Smooth muscle cell of the brain vasculature (primary cell): ENCODE results near the gene CDH5.

Experiments used
- DNase-seq: peaks from one replicate; pipeline ENCODE4 v3.0.0-alpha.2; 2012; ENCODE audit warnings: low read depth, low spot score

The CDH5 gene

DNA sequence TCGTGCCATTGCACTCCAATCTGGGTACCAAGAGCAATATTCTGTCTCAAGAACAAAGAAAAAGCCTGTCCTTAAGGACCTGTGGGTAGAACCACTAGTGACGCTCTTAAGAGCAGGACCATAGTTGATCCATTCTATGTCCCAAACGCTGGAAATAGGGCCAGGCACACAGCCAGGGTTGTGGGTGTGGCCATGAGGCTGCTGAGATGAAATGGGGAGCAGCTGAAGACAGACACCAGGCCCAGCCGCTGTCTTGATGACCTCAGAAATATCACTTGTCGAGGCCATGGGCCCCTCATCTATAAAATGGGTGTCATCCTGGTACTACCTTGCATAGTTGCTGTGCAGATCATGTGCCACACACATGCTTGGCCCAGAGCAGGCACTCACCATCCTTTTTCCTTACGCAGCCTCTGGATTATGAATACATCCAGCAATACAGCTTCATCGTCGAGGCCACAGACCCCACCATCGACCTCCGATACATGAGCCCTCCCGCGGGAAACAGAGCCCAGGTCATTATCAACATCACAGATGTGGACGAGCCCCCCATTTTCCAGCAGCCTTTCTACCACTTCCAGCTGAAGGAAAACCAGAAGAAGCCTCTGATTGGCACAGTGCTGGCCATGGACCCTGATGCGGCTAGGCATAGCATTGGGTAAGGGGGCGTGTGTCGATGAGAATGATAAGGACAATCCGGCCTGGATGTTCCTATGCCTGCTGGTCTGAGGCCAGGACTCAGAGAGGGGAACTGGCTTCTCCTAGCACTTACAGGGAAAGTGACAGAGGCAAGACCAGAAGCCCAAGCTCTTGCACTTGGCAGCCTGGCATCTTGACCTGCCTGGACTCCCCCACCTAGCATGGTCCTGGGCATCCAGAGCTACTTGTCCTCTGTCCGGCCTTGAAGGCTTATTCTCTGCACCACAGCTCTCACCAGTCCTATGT lies 25.5 kb downstream of the CDH5 start:
- no peak for DNase-seq

DNA sequence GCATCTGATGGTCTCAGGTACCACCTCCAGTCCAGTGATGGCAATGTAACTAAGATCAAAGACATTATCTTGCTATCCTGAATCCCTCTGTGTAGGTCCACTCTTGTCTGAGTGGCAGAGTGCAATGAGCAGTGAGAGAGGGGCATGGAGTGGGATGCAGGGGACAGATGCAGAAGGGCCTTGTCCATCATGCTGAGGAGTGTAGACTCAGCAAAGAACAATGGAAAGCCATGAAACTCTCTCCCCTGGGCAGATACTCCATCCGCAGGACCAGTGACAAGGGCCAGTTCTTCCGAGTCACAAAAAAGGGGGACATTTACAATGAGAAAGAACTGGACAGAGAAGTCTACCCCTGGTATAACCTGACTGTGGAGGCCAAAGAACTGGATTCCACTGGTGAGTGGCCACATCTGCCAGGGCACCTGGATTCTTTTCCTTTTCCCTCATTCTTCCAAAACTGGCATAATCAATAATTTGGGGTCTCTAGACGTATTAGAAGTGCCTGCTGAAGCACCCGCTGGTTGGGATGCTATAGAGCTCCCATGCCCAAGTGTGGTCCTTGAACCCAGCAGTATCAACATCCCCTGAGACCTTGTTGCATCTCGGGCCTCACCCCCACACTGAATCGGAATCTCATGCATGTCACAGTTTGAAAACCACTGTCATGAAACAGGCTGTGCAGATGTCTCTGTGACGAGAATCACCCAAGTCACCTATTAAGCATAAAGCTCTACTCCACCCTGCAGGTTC lies 29.5 kb downstream of the CDH5 start:
- DNase-seq: no peak

DNA sequence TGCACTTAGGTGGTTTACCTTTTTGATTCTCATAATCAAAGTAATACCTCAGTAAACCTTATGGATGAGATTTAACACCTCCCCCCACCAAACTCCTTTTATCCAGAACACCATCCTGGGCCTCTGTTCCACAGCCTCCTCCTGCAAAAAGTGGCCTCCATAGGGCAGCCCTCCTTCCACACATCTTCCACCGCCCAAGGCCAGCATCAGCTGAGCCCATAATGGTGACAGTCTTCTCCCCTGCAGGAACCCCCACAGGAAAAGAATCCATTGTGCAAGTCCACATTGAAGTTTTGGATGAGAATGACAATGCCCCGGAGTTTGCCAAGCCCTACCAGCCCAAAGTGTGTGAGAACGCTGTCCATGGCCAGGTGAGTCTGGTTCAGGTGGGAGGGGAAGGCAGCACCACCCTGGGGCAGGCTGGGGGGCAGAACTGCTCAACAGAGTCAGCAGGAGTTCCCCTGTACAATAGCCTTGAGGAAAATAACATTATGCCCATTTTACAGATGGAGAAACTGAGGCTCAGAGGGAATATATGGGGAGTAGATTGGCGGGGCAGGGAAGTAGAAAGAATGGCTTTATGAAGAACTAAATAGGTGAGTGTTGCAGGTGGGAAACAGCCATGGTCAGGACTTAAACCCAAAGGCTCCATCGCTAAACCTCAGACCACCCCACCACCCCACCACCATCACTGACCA lies 31.4 kb downstream of the CDH5 start:
- no peak for DNase-seq

DNA sequence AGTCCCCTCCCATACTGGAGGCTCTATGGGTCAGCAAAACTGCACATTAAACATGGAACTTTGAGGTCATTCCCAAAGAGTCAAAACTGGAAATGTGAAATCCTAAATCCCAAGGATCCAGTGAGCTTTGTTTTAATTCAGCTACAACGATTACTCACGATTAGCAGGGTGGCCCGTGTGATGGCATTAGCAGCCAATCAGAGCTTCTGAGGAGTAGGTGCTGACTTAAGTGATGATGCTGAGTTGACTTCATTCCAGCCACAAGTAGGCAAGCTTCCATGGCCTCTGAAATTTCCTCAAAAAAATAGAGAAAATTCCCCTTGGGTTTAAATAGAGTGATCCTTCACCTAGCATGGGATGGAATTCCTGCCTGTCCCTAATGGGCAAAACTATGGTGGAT lies 32.5 kb downstream of the CDH5 start:
- no peak for DNase-seq

DNA sequence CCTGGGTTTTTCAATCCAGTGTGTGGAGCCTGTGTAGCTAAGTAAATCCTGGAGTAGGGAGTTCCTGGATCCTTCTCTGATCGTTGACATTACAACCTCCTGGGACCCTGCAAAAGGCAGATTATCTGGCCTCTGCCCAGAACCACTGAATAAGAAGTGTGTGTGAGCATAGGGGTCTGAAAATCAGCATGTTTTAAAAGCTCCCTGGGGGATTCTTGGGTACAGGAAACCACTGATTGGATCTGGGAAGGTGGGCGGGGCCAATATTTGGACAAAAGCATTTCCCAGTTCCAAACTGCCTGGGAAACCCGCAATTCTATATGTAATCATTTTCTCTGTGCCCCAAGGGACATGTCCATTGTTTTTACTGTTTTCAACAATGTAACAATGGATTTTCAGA lies 33.4 kb downstream of the CDH5 start:
- no peak for DNase-seq

DNA sequence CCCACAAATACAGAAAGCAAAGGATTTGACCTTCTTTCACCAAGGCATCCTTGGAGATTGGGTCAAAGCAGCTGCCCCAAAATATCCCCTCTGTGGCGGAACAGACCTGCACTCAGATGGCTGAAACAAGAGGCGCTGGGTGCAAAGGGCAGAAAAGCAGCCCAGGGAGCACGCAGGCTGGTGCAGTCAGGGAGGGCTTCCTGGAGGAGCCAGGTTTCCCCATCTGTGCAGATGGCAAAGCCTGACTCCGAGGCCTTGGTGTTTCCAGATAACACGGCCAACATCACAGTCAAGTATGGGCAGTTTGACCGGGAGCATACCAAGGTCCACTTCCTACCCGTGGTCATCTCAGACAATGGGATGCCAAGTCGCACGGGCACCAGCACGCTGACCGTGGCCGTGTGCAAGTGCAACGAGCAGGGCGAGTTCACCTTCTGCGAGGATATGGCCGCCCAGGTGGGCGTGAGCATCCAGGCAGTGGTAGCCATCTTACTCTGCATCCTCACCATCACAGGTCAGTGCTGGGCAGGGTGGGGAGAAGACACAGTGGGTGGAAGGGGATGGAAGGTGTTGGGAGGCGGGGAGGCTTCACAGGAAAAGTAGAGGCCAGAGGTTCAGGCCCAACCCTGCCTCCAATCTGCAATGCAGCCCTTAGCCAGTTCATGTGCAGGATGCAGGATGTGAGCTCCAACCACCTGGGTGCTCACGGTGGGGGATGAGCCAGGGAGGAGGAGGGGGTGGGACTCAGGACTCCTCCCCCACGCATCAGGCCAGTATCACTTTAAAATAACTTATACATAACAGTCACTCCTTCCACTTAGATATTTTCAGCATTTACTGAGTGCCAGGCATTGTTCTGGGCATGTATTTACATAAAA lies 34.3 kb downstream of the CDH5 start:
- DNase-seq: no peak

DNA sequence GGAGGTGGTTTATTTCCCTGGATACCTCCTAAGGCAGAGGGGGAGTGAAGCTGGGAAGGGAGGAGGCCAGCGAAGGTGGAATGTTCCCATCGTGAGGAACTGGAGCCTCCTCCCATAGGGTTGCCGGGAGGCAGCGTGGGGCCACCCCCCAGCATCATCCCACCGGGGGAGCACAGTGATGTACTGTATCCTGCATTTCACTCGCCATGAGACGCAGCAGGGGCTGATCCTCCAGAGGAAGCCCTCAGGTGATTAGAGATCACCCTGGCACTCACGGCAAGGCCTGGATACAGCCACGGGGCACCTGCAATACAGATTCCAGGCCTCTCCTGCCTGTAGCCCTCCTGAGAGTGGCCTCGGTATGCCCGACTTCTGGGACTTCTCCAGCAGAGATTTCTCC lies 35.1 kb downstream of the CDH5 start:
- DNase-seq: no peak

DNA sequence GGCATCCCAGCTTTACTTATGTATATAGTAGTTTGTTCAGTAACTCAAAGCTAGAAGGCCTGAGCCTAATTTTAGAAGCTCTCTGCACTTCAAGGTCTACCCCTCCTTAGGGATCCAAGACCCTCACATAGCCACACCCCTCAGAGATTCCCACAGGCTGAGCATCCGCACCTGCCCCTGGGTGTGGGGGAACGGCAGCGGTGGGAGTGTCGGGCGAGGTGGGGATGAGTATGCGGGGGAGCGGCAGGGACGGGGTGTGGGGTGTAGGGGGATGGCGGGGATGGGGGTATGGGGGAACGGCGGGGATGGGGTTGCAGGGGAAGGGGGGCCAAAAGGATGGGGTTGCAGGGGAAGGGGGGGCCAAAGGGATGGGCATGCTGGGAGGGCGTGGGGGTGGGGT lies 35.7 kb downstream of the CDH5 start:
- DNase-seq: no peak

DNA sequence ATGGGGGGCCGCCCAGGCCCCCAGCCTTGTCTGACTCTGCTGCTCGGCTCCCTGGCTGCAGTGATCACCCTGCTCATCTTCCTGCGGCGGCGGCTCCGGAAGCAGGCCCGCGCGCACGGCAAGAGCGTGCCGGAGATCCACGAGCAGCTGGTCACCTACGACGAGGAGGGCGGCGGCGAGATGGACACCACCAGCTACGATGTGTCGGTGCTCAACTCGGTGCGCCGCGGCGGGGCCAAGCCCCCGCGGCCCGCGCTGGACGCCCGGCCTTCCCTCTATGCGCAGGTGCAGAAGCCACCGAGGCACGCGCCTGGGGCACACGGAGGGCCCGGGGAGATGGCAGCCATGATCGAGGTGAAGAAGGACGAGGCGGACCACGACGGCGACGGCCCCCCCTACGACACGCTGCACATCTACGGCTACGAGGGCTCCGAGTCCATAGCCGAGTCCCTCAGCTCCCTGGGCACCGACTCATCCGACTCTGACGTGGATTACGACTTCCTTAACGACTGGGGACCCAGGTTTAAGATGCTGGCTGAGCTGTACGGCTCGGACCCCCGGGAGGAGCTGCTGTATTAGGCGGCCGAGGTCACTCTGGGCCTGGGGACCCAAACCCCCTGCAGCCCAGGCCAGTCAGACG lies 36.2 kb downstream of the CDH5 start:
- DNase-seq: no peak

DNA sequence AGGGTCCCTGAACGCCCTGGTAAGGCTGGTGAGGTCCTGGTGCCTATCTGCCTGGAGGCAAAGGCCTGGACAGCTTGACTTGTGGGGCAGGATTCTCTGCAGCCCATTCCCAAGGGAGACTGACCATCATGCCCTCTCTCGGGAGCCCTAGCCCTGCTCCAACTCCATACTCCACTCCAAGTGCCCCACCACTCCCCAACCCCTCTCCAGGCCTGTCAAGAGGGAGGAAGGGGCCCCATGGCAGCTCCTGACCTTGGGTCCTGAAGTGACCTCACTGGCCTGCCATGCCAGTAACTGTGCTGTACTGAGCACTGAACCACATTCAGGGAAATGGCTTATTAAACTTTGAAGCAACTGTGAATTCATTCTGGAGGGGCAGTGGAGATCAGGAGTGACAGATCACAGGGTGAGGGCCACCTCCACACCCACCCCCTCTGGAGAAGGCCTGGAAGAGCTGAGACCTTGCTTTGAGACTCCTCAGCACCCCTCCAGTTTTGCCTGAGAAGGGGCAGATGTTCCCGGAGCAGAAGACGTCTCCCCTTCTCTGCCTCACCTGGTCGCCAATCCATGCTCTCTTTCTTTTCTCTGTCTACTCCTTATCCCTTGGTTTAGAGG lies 37.1 kb downstream of the CDH5 start:
- DNase-seq: no peak

DNA sequence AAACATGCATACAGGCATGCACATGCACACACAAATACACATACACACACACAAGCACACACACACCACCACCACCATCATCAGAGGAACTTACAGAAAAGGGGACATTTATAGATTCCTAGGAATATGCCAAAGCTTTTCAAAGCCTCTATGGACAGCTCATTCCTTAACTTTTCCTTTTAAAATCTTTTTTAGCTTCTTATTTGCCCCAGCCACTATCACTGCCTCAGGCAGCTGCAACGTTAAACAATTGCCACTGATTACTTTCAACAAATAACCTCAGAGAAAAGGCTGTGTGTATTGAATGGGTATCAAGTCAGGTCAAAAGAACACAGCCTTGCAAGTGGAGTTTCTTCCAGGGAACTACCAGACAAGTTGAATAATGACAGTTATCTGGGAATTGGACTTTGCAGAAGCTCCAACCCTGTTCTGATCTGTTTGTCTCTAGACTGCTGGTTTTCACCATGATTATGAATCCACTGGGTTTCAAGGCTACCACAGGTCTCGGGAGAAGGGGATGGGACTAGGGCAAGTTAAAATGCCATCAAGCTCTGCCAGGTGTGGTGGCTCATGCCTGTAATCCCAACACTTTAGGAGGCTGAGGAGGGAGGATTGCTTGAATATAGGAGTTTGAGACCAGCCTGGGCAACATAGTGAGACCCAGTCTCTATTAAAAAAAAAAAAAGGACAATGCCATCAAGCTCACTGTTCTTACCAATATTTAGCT lies 38.7 kb downstream of the CDH5 start:
- DNase-seq: no peak

DNA sequence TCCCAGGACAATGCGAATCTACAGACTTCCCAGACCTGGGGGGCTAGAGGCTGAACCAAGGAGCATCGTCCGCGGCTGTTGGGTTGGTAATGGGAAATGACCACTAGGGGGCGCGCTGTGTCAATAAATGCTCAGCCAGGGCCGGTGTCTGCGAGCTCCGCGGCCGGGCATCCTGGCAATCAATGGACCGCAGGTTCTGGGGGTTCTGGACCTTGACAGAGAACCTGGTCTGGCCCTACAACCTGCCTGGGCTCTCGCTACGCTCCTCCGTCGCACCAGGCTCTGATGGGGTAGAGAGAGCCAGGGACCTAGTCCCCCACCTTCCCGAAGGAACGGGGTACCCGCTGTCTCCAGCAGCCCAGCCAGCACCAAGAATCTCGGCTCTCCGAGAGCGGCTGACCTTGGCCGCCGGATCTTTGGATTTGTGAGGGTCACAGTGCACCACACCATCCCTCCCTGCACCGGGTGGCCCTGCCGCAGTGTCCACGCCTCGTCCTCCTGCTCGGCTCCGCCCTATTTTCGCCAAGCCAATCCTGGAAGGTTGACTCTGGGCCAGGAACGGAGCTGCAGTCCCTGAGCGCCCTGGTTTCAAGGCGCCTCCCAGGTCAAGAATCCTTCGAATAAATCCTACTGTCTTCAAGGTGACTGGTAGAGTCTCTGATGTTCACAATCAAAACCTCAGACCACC lies 40.2 kb downstream of the CDH5 start:
- DNase-seq: no peak

DNA sequence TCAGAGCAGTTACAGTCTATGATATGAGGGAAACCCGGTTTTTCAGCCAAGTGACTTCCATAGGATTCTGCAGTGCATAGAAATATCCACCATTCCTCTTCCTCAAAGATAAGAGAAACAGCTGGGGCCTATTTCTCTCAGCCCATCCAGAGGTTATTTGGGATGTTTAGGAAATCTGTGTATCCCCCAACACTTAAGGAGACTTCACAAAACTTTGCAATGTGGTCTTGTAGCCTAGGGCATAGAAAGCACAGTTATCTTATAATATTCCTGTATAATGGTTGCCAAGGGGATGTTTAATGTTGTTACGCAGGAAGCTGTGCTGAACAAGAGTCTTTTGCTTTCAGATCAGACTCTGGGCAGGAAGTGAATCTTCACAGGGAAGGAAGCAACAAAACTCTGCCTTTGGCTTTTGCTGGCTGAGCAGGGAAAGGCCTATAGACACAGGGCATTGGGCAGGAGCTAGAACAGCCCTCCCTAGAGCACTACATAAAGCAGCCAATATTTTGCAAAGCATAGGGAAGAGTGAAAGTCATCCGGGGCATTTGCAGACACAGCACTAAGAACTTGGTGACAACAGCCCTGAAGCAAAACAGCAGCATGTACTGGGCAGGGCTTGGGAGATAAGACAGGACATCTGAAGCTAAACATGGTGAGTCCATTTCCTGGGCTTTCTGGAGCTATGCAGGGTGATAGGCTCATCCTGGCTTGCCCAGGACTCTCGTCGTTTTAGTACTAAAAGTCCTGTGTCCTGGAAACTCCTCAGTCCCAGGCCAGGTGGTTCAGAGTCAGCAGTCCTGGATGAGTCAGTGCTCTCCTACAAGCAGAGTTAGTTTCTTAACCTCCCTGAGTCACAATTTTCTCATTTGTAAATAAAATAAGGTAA lies 41.9 kb downstream of the CDH5 start:
- DNase-seq: peak; percentile 45

DNA sequence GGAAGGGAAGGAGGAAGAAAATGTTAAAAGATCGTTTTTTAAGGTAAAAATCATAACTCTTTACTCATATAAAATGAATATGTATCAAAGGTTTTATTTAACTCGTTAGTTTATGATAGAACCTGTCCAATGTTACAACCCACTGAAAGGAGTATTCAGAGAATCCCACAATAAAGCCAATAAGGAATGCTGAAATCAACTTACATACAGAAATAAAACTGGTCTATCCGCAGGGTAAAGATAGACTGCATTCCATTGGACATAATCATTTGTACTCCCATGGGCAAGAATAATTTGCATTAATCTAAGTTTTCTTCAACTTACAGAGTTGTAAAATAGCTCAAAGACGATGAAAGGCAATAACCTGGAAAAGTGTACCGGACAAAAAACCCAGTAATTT lies 42.7 kb downstream of the CDH5 start:
- no peak for DNase-seq

DNA sequence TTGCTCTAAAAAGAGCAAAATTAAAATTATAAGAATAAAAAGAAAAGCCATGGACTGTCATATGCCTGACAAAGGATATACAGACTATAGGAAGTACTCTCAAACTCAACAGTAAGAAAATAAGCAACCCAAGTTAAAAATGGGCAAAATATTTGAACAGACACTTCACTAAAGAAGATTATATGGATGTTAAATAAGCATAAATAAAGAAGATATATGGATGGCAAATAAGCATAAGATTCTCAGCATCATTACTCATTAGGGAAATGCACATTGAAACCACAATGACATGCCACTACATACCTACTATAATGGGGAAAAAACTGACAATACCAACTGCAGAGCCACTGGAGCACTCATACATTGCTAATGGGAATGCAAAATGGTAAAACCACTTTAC lies 45.7 kb downstream of the CDH5 start:
- no peak for DNase-seq

DNA sequence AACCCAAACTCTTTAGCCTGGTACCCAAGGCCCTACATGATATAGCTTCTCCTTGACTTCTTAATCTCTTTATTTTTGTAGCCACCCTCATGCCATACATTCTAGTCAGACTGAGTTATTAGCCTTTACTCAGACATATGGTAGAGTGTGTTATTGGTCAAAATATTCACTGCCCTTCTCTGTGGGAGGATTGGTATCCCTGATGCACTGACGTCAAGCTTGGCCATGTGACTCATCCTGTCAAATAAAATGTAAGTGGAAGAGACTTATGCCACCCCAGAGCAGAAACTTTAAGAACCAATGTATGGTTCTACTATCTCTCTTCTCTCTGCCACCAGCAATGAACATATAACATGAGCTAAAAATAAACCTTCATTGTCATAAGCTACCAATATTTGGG lies 48.4 kb downstream of the CDH5 start:
- no peak for DNase-seq

DNA sequence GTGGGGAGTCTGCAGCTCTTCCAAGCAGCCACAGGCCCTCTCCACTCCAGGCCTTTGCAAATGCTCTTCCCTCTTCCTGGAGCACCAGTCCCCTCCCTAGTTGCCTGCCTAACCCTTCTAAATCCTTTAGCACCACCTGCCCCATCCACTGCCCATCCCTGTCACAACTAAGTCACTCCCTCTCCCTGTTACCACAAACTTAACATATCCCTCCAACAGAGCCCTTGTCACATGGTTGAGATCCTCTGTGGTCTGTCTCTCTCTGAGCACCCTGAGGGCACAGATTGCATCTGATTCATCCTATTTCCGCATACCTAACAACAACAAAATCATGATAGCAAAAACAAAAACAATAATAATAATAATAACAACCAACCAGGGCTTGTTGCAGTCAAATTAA lies 49.6 kb downstream of the CDH5 start:
- DNase-seq: no peak
